Heart right ventricle (tissue), 16 donors: ENCODE data around the gene ERRFI1. TPM values are rescaled to one million over a fixed set of nuclear protein-coding genes. Genes with fewer than 3 reads are reported as not detected.

ENCODE experiments used
- ATAC-seq, 8 donors: fragments of 200-7000 bp; cut with Tn5 transposase; one replicate each; pipeline ENCODE4 v1.9.1; 2020; ENCODE audit warnings: mild to moderate bottlenecking in 8 of 8, moderate library complexity in 8 of 8, moderate number of reproducible peaks in 1 of 8
- DNase-seq, 2 donors: peaks; one replicate each; pipeline ENCODE4 v3.0.0-alpha.2; 2020
- H3K27ac ChIP-seq, 10 donors: fragments of 200-600 bp; sonication (generic) in 2 of 10; one replicate each; pipeline versions ENCODE4 v1.5.0 to v1.8.0; 2020 to 2022; ENCODE audit warnings: mild to moderate bottlenecking in 3 of 10
- H3K27me3 ChIP-seq, 7 donors: fragments of 200-600 bp; one replicate each; pipeline ENCODE4 v1.8.0; 2021 to 2022; ENCODE audit warnings: mild to moderate bottlenecking in 2 of 7
- H3K36me3 ChIP-seq, 9 donors: fragments of 200-600 bp; sonication (generic) in 1 of 9; one replicate each; pipeline versions ENCODE4 v1.5.0 to v1.8.0; 2020 to 2022; ENCODE audit warnings: mild to moderate bottlenecking in 2 of 9
- H3K4me1 ChIP-seq, 9 donors: fragments of 200-600 bp; sonication (generic) in 1 of 9; one replicate each; pipeline versions ENCODE4 v1.5.0 to v1.8.0; 2020 to 2022; ENCODE audit warnings: mild to moderate bottlenecking in 4 of 9
- H3K4me3 ChIP-seq, 10 donors: fragments of 200-600 bp; sonication (generic) in 2 of 10; one replicate each; pipeline versions ENCODE4 v1.5.0 to v1.8.0; 2020 to 2022; ENCODE audit warnings: mild to moderate bottlenecking in 7 of 10, moderate library complexity in 2 of 10
- H3K9me3 ChIP-seq, 11 donors: fragments of 200-600 bp in 10 of 11; sonication (generic) in 2 of 11; one replicate each; pipeline versions ENCODE4 v1.5.0 to v1.8.0; 2013 to 2022; ENCODE audit warnings: mild to moderate bottlenecking in 2 of 11, control low read depth in 1 of 11, moderate library complexity in 1 of 11
- WGBS, 2 donors: extraction: QIAGEN DNeasy Blood & Tissue Kit; methylation state at CpG; one replicate each; pipeline ENCODE4 v1.1.7; 2013; ENCODE audit warnings: inconsistent platforms in 1 of 2; 5-methylcytosine and 5-hydroxymethylcytosine counted together
- intact Hi-C, 10 donors: fragments of 100-400 bp; cut with DNase I; formaldehyde crosslinking; loops; one replicate each; pipeline versions ENCODE4 v1.11.1 to v1.14.2; 2022
- polyA plus RNA-seq, 2 donors: library from polyadenylated mRNA; stranded (reverse); fragments of 200-250 nt; gene quantifications; one replicate each; pipeline ENCODE4 v1.2.3, GENCODE V29; 2013
- total RNA-seq, 10 donors: library from RNA; stranded (reverse); fragmentation: NEBNext Ultra II Directional in 3 of 10; extraction: Animal tissue kit (Norgen Biotek cat#: 25700) in 3 of 10; gene quantifications; one replicate each; pipeline versions ENCODE4 v1.2.1 to v1.2.4, GENCODE V29; 2021 to 2023
- TF ChIP-seq, protein P1 (sequence below), 9 donors: fragments of 200-600 bp; sonication (generic) in 2 of 9; IDR thresholded peaks; one replicate each; pipeline versions ENCODE4 v1.5.0 to v1.8.0; 2021 to 2022; ENCODE audit warnings: antibody characterized with exemption in 9 of 9, mild to moderate bottlenecking in 5 of 9, moderate library complexity in 1 of 9
- donor health status: Arrhythmogenic right ventricular cardiomyopathy.
- donor health status: ischemic (EF 13 %, LVEDD 7.1; RV severe dilation, severe dysfunction).
- donor health status: healthy with polysubstance abuse.
- donor health status: DM: no; HTN: yes; CAD: no.
- donor health status: DM: no; HTN: no; CAD: no.
- donor health status: ischemic (EF 25% LVEDD 6.9; RV normal size, moderate dysfunction).
- donor health status: ischemic (EF 25% LVEDD 5.7; RV mildly dilated, moderate dysfunction).
- donor health status: healthy.
- donor health status: DM: yes; HTN: yes; CAD: no.
- donor health status: Ischemic cardiomyopathy.
- donor health status: ischemic (EF 35%, LVEDD 5.7; RV mildly dilated, moderate dysfunction).
- donor health status: nonischemic (EF 11% LVEDD 7.7; RV severe dilation, severe dysfunction).
- donor health status: DM: yes; HTN: yes; CAD: no.
- donor health status: PGD.
- donor health status: ischemic (EF 29% LVEDD 5.4; RV normal size, mild dysfunction).
- donor health status: nonischemic (EF 23%, LVEDD 6.1; RV moderate dilation, normal function).

ERRFI1 gene
- total and polyA plus RNA-seq, 12 donors: 5.8 to 17.5 (median 10.0) TPM

DNA sequence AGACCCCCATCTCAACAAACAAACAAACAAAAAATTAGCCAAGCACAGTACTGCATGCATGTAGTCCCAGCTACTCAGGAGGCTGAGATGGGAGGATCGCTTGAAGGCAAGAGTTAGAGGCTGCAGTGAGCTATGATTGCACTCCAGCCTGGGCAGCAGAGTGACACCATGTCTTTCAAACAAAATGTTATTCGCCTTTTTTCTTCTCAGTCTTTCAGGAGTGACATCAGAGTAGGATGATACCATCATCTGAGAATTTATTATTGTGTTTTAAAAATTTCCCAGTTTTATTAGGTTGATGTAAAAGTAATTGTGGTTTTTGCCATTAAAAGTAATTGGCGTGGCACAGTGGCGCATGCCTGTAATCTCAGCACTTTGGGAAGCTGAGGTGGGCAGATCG is 53.8 kb downstream of the ERRFI1 start:
- Histone ChIP-seq H3K27me3 (no peaks in the 10 kb centered on the region), H3K4me3 (no peak overlapping the region), H3K9me3 (no peaks in the 10 kb centered on the region), H3K27ac (no peak overlapping the region), H3K36me3 (peaks cover 0 to 94% (median 38%) of the 10 kb centered on the region in 9 donors), H3K4me1 (peaks cover 0 to 23% (median 12%) of the 10 kb centered on the region in 9 donors)
- ATAC-seq (no peak), DNase-seq (no peak)
- WGBS, 2 donors: 94 to 96% methylated on average over 5 of the region's 5 CpGs
- TF ChIP-seq, protein P1, sequence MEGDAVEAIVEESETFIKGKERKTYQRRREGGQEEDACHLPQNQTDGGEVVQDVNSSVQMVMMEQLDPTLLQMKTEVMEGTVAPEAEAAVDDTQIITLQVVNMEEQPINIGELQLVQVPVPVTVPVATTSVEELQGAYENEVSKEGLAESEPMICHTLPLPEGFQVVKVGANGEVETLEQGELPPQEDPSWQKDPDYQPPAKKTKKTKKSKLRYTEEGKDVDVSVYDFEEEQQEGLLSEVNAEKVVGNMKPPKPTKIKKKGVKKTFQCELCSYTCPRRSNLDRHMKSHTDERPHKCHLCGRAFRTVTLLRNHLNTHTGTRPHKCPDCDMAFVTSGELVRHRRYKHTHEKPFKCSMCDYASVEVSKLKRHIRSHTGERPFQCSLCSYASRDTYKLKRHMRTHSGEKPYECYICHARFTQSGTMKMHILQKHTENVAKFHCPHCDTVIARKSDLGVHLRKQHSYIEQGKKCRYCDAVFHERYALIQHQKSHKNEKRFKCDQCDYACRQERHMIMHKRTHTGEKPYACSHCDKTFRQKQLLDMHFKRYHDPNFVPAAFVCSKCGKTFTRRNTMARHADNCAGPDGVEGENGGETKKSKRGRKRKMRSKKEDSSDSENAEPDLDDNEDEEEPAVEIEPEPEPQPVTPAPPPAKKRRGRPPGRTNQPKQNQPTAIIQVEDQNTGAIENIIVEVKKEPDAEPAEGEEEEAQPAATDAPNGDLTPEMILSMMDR (IDR thresholded peaks at IDR 0.05): no peak
- intact Hi-C loops: loop anchor here in 1 of 10 donors (10.0 kb wide), 1 partner anchor 373 kb away; no protein-coding TSS in a partner anchor

DNA sequence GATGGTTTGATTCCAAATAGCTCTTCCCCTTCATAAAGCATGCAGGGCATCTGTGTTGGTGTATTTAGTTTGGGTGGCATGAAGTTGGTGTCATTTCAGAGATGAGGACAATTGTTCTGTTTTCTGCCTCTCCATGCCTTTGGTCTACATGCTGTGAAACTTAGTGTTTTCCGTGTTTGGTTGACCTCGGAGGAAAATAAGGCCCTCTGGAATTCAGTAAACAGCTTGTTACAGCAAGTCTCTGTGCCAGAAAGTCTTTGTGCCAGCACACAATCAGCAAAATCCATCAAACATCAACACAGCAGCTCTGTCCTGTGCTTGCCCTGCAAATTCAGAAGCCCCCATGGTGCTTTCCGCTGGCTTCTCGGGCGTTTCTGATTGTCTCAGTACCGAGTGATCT is 55.1 kb downstream of the ERRFI1 start:
- H3K4me3 ChIP-seq: no peak overlapping the region
- peaks cover 0 to 24% (median 16%) of the 10 kb centered on the region in 9 donors for H3K4me1 ChIP-seq
- no peak for DNase-seq
- H3K27ac ChIP-seq: no peak overlapping the region
- H3K36me3 ChIP-seq: peaks cover 0 to 94% (median 42%) of the 10 kb centered on the region in 9 donors
- no peaks in the 10 kb centered on the region for H3K9me3 ChIP-seq
- 93 to 94% methylated on average over 6 of the region's 6 CpGs for WGBS, 2 donors
- H3K27me3 ChIP-seq: no peaks in the 10 kb centered on the region
- intact Hi-C loops: loop anchor here in 1 of 10 donors (10.0 kb wide), 1 partner anchor 374 kb away; no protein-coding TSS in a partner anchor
- TF ChIP-seq, protein P1 (IDR thresholded peaks at IDR 0.05): no peak
- ATAC-seq: no peak

DNA sequence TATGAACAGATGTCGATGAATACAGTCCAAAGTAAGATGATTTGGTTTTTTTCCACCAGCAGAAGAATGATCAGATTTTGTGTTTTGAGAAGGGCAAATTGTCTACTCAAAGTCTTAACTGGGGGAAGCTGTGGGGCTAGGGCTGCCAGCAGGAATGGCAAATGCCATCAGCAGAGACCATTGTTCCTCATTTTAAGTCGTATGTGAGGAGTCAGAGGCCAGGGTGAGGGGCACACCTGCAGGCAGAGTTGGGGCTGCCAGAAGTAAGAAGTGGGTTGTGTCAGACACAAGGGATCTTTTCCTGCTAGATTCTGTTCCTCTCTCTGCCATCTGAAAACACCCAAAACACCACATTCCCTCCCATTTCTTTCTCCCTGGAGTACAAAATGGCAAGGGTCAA is 55.9 kb downstream of the ERRFI1 start:
- intact Hi-C loops: loop anchor here in 1 of 10 donors (10.0 kb wide), 1 partner anchor 375 kb away; no protein-coding TSS in a partner anchor
- H3K4me3 ChIP-seq: no peak overlapping the region
- no peaks in the 10 kb centered on the region for H3K9me3 ChIP-seq
- H3K27me3 ChIP-seq: no peaks in the 10 kb centered on the region
- DNase-seq (no peak), ATAC-seq (no peak)
- 82 to 89% methylated on average over 2 of the region's 2 CpGs for WGBS, 2 donors
- peaks cover 0 to 21% (median 13%) of the 10 kb centered on the region in 9 donors for H3K4me1 ChIP-seq
- peaks cover 0 to 95% (median 50%) of the 10 kb centered on the region in 9 donors for H3K36me3 ChIP-seq
- H3K27ac ChIP-seq: no peak overlapping the region
- TF ChIP-seq, protein P1 (IDR thresholded peaks at IDR 0.05): no peak

DNA sequence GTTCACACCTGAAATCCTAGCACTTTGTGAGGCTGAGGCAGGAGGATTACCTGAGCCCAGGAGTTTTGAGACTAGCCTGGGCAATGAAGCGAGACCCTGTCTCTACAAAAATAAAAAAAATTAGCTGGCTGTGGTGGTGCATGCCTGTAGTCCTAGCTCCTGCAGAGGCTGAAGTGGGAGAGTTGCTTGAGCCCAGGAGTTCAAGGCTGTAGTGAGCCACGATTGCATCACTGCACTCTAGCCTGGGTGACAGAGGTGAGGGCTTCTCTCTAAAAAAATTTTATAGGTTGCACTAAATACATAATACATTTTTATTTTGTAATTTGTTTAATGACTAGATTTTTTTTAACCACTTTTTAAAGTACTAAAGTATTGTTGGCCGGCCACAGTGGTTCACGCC is 58.5 kb downstream of the ERRFI1 start:
- peaks cover 0 to 99% (median 61%) of the 10 kb centered on the region in 9 donors for H3K36me3 ChIP-seq
- WGBS, 2 donors: 86 to 89% methylated on average over 4 of the region's 4 CpGs

More for the DNA sequence above, 58.5 kb downstream of the ERRFI1 start:
- Histone ChIP-seq H3K27ac (no peak overlapping the region), H3K4me1 (peaks cover 3 to 42% (median 34%) of the 10 kb centered on the region in 9 donors), H3K4me3 (no peak overlapping the region), H3K27me3 (no peaks in the 10 kb centered on the region), H3K9me3 (no peaks in the 10 kb centered on the region)
- TF ChIP-seq, protein P1 (IDR thresholded peaks at IDR 0.05): no peak
- no peak for ATAC-seq
- intact Hi-C loops: no loop called here
- no peak for DNase-seq
